Glomerular endothelial cell (primary cell): Measurements from ENCODE around the gene NKD1. TPM values are rescaled to one million over a fixed set of nuclear protein-coding genes. Genes with fewer than 3 reads are reported as not detected.

Experiments used
- DNase-seq: peaks from one replicate; pipeline ENCODE4 v3.0.0-alpha.2; 2011; ENCODE audit warnings: low read depth, low spot score; ENCODE audit errors: extremely low read depth
- total RNA-seq: library from RNA; depleted of rRNA; stranded (reverse); fragments of >200 nt; gene quantifications from 2 replicates; pipeline ENCODE4 v1.2.3, GENCODE V29; 2015

The NKD1 gene
- total RNA-seq, 1 donor from 2014 or later: under 0.01 TPM

DNA sequence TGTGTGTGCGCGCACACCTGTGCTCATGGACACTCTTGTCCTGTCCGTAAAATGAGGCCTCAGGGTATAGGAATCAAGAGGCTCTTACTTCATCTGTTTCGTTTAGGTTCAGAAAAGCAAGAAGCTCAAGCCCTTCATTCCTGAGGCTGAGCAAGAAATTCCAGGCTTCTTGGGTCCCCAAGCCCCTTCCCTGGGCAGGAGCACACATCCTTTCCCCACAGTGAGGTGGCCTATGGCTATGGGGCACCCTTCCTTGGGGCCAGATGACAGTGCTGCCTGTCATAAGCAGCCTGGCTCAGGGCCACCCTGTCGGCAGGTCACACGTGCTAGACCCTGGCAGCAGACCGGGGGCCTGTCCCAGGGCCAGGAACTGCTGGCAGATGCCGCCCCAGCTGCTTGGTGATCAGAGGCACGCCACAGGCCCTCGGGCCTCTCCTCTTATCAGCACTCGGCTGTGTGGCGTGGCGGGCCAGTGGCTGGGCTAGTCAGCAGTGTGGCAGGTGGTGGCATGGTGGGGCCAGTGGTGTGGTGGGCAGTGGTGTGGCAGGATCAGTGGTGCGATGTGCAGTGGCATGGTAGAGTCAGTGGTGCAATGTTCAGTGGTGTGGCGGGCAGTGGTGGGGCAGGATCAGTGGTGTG, 50.2 kb downstream of the NKD1 start:
- no peak for DNase-seq

GRCh38 chr16:50598936-50599361, 50.8 kb downstream of the NKD1 start:
- DNase-seq: no peak

GRCh38 chr16:50599494-50599893, 51.3 kb downstream of the NKD1 start:
- DNase-seq: no peak

- DNase-seq: no peak
These were observed 52.5 kb downstream of the NKD1 start for GRCh38 chr16:50600582-50601283.

- no peak for DNase-seq
These were observed 53.1 kb downstream of the NKD1 start for GRCh38 chr16:50601341-50601740.

DNA sequence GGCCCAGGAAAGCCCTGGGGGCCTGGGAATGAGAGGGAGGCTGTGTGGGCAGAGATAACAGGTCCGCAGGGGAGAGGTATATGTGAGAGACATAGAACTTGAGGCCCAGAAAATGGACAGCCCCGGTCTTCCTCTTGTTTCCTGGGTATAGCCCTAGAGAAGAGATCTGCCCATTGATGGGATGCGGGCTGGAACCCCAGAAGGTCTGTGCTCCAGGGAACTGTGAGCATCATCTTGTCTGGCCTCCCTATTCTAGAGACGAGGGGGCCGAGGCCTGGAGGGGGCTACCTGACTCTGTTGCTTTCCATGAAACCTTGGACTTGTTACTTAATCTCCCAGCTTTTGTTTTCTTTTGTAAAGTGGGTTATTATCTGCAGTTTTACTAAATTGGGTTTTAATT, 53.9 kb downstream of the NKD1 start:
- DNase-seq: no peak

DNA sequence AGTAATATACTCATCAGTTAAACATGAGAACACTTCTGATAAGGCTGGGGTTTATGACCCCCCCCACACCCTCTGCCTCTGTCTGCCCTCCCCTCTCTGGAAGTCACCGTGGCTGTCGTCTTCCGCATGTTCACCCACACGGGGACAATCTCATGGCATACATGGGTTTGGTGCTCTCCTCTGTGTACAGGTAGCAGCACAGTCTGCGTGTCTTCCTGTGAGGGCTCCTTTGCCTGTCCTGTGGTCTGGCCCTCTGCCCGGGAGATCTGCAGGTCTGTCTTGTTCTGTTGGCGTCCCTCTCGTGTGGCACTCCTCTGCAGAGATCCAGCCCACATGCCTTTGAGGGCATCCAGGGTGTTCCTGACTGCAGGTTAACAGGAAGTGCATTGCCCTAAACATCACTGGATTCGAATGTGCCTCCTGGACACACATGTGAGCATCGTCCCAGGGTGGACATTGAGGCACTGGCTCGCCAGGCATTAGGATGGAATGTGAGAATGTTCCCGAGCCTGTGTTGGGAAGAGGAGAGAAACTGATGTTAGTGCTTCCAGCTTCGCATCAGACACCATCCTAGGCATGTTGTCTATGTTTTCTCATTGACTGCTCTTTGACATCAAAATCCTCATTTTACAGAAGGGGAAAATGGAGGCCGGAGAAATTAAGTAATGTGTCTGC, 54.5 kb downstream of the NKD1 start:
- no peak for DNase-seq

- no peak for DNase-seq
These were observed 55.2 kb downstream of the NKD1 start for GRCh38 chr16:50603206-50604064.

DNA sequence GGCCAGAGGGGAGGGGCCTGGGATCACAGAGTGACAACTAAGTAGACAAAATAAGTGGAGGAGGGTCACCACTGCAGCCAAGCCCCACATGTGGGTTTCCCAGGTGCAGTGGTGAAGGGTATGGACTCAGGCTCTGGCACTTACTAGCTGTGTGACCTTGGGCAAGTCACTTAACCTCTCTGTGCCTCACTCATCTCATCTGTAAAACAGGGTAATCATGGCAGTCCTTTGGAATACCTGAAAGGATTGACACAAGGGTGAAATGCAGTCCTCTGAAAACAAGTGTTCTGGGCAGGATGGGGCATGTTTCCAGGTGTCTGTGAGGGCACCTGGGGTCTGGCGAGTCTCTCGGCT, 55.8 kb downstream of the NKD1 start:
- no peak for DNase-seq

DNA sequence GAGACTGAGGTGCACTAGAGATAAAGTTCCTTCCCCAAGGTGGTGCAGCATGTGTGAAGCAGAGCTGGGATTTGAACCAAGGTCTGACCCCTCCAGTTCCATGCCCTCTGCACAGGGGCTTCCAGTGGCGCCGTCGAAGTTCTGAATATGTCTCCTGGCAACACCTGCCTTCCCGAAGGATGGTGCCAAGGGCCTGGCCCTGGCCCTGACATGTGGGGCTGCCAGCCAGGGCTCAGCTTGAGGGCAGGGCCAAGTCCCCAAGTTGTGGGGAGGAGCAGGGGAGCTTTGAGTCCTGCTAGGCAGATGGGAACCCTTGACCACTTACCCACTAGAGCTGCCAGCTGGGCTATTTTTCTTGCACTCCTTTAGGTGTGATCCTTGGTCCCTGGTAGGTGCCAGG, 56.4 kb downstream of the NKD1 start:
- DNase-seq: no peak

GRCh38 chr16:50605733-50606430, 57.7 kb downstream of the NKD1 start:
- DNase-seq: no peak

DNA sequence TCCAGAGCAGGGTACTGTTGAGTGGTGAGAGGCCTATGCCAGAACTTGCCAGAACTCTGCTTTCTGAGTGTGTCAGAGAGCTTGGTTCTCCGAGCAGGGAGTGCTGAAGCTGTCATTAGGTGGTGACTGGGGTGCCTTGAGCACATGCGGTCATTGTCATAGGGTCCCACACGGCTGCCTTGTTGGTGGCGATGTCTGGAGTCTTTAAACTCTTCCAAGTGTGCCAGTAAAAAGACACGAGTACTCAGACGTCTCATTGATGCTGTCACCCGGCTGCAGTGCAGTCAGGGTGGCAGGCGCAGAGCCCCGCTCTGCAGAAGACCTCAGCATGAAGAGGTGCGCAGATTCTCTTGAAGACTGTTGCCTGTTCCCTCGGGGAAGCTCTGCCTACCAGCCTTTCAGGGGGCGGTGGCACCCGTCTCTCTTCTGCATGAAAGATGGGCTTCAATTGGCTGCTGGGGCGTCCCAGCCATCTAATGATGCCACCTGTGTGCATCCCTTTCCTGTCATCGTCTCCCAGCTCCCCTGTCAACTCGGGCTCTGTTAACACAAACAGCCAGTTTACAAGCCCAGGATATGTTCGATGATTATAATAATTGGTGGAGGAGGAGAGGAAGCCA, 58.3 kb downstream of the NKD1 start:
- no peak for DNase-seq

- no peak for DNase-seq
These were observed 58.8 kb downstream of the NKD1 start for GRCh38 chr16:50607051-50607431.

GRCh38 chr16:50607447-50607846, 59.3 kb downstream of the NKD1 start:
- no peak for DNase-seq

GRCh38 chr16:50607970-50608557, 59.9 kb downstream of the NKD1 start:
- no peak for DNase-seq

GRCh38 chr16:50609049-50609448, 60.9 kb downstream of the NKD1 start:
- DNase-seq: no peak

DNA sequence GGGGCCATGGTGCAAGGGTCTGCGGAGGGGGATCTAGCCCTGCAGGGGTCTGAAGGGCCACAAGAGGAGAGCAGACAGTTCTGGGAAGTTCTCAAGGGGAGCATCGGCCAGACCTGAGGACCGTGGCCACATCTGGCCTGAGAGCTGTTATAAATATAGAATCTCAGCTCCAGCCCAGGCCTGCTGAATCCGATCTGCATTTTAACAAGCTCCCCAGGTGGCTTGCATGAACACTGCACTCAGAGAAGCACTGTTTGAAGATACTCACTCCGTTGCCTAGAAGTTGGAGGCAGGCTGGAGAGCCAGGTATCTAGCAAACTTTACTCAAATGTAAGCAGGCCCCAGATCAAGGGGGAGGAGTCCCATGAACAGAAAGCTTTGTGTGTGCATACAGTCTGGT, 61.3 kb downstream of the NKD1 start:
- no peak for DNase-seq

- no peak for DNase-seq
These were observed 62.4 kb downstream of the NKD1 start for GRCh38 chr16:50610331-50611262.
